ENCODE data around the gene DENND11.

DNA sequence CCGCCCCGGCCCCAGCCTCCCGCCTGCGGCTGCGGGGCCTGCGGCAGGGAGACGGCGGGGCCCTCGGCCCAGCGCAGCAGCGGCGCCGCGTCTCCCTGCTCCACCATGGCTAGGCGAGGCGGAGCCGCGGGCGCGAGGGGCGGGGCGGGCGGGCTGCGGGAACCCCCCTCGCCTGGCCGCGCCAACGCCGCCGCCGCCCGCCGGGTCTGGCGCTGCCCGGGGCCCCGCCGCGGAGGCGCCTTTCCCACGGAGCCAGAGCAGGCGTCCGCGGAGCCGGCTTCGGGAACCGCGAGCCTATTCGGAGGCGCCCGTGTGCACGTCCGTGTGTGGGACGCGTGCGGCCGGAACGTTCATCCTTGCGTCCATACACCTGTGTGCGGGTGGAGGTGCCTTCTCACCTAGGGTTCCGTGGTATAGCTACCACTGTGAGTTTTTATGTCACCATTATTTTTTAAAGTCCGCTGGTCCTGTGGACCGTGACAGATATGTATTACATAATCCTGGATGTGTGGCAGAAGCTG, at the start of gene DENND11:
- no peak for TF ChIP-seq CTCF (IDR thresholded peaks at IDR 0.05; ENCODE audit: extremely low read depth in 1 of 2, insufficient read depth in 1 of 2, low read depth in 1 of 2, low read length in 2 of 2)
- no peak for TF ChIP-seq POLR2A (IDR thresholded peaks at IDR 0.05; ENCODE audit: low read depth, low read length)
- TF ChIP-seq JUN (IDR thresholded peaks at IDR 0.05; ENCODE audit: borderline replicate concordance, insufficient read depth, insufficient read length, low read depth) = no peak
